Heart right ventricle (tissue), 16 donors: ENCODE results near the gene SAXO1. TPM values are rescaled to one million over a fixed set of nuclear protein-coding genes. Genes with fewer than 3 reads are reported as not detected.
A peak's percentile ranks its signal among the peaks of the same experiment; 100 is the strongest.

Source experiments
- ATAC-seq, 8 donors: fragments of 200-7000 bp; cut with Tn5 transposase; one replicate each; pipeline ENCODE4 v1.9.1; 2020; ENCODE audit warnings: mild to moderate bottlenecking in 8 of 8, moderate library complexity in 8 of 8, moderate number of reproducible peaks in 1 of 8
- DNase-seq, 2 donors: peaks; one replicate each; pipeline ENCODE4 v3.0.0-alpha.2; 2020
- H3K27ac ChIP-seq, 10 donors: fragments of 200-600 bp; sonication (generic) in 2 of 10; one replicate each; pipeline versions ENCODE4 v1.5.0 to v1.8.0; 2020 to 2022; ENCODE audit warnings: mild to moderate bottlenecking in 3 of 10
- H3K27me3 ChIP-seq, 7 donors: fragments of 200-600 bp; one replicate each; pipeline ENCODE4 v1.8.0; 2021 to 2022; ENCODE audit warnings: mild to moderate bottlenecking in 2 of 7
- H3K36me3 ChIP-seq, 9 donors: fragments of 200-600 bp; sonication (generic) in 1 of 9; one replicate each; pipeline versions ENCODE4 v1.5.0 to v1.8.0; 2020 to 2022; ENCODE audit warnings: mild to moderate bottlenecking in 2 of 9
- H3K4me1 ChIP-seq, 9 donors: fragments of 200-600 bp; sonication (generic) in 1 of 9; one replicate each; pipeline versions ENCODE4 v1.5.0 to v1.8.0; 2020 to 2022; ENCODE audit warnings: mild to moderate bottlenecking in 4 of 9
- H3K4me3 ChIP-seq, 10 donors: fragments of 200-600 bp; sonication (generic) in 2 of 10; one replicate each; pipeline versions ENCODE4 v1.5.0 to v1.8.0; 2020 to 2022; ENCODE audit warnings: mild to moderate bottlenecking in 7 of 10, moderate library complexity in 2 of 10
- H3K9me3 ChIP-seq, 11 donors: fragments of 200-600 bp in 10 of 11; sonication (generic) in 2 of 11; one replicate each; pipeline versions ENCODE4 v1.5.0 to v1.8.0; 2013 to 2022; ENCODE audit warnings: mild to moderate bottlenecking in 2 of 11, control low read depth in 1 of 11, moderate library complexity in 1 of 11
- WGBS, 2 donors: extraction: QIAGEN DNeasy Blood & Tissue Kit; methylation state at CpG; one replicate each; pipeline ENCODE4 v1.1.7; 2013; ENCODE audit warnings: inconsistent platforms in 1 of 2; 5-methylcytosine and 5-hydroxymethylcytosine counted together
- intact Hi-C, 10 donors: fragments of 100-400 bp; cut with DNase I; formaldehyde crosslinking; loops; one replicate each; pipeline versions ENCODE4 v1.11.1 to v1.14.2; 2022
- polyA plus RNA-seq, 2 donors: library from polyadenylated mRNA; stranded (reverse); fragments of 200-250 nt; gene quantifications; one replicate each; pipeline ENCODE4 v1.2.3, GENCODE V29; 2013
- total RNA-seq, 10 donors: library from RNA; stranded (reverse); fragmentation: NEBNext Ultra II Directional in 3 of 10; extraction: Animal tissue kit (Norgen Biotek cat#: 25700) in 3 of 10; gene quantifications; one replicate each; pipeline versions ENCODE4 v1.2.1 to v1.2.4, GENCODE V29; 2021 to 2023
- TF ChIP-seq, protein P1 (sequence below), 9 donors: fragments of 200-600 bp; sonication (generic) in 2 of 9; IDR thresholded peaks; one replicate each; pipeline versions ENCODE4 v1.5.0 to v1.8.0; 2021 to 2022; ENCODE audit warnings: antibody characterized with exemption in 9 of 9, mild to moderate bottlenecking in 5 of 9, moderate library complexity in 1 of 9
- donor health status: Arrhythmogenic right ventricular cardiomyopathy.
- donor health status: ischemic (EF 13 %, LVEDD 7.1; RV severe dilation, severe dysfunction).
- donor health status: healthy with polysubstance abuse.
- donor health status: DM: no; HTN: yes; CAD: no.
- donor health status: DM: no; HTN: no; CAD: no.
- donor health status: ischemic (EF 25% LVEDD 6.9; RV normal size, moderate dysfunction).
- donor health status: ischemic (EF 25% LVEDD 5.7; RV mildly dilated, moderate dysfunction).
- donor health status: healthy.
- donor health status: DM: yes; HTN: yes; CAD: no.
- donor health status: Ischemic cardiomyopathy.
- donor health status: ischemic (EF 35%, LVEDD 5.7; RV mildly dilated, moderate dysfunction).
- donor health status: nonischemic (EF 11% LVEDD 7.7; RV severe dilation, severe dysfunction).
- donor health status: DM: yes; HTN: yes; CAD: no.
- donor health status: PGD.
- donor health status: ischemic (EF 29% LVEDD 5.4; RV normal size, mild dysfunction).
- donor health status: nonischemic (EF 23%, LVEDD 6.1; RV moderate dilation, normal function).

The SAXO1 gene
- total and polyA plus RNA-seq, 12 donors: 0.06 TPM; not detected in 11

DNA sequence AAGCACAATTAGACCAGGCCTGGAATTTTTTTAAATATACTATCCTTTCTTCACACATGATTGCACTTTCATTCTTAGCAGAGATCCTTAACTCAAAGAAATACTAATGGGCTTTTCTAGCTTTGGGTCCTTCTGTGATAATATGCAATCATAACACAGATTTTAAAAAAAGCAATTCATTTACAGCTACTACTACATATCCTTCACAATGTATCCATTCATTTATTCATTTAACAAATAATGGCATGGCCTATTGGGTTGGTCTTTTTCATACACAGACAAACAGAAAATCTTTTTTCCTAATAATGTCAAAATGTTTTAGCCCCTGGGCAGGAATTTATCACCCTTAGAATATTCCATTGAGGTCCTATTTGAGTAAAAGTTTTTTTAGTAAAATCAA lies 47.0 kb downstream of the SAXO1 start:
- TF ChIP-seq, protein P1, sequence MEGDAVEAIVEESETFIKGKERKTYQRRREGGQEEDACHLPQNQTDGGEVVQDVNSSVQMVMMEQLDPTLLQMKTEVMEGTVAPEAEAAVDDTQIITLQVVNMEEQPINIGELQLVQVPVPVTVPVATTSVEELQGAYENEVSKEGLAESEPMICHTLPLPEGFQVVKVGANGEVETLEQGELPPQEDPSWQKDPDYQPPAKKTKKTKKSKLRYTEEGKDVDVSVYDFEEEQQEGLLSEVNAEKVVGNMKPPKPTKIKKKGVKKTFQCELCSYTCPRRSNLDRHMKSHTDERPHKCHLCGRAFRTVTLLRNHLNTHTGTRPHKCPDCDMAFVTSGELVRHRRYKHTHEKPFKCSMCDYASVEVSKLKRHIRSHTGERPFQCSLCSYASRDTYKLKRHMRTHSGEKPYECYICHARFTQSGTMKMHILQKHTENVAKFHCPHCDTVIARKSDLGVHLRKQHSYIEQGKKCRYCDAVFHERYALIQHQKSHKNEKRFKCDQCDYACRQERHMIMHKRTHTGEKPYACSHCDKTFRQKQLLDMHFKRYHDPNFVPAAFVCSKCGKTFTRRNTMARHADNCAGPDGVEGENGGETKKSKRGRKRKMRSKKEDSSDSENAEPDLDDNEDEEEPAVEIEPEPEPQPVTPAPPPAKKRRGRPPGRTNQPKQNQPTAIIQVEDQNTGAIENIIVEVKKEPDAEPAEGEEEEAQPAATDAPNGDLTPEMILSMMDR (IDR thresholded peaks at IDR 0.05): no peak
- Histone ChIP-seq H3K4me3 (no peak overlapping the region), H3K9me3 (peaks cover 0 to 18% (median 3%) of the 10 kb centered on the region in 11 donors), H3K36me3 (no peaks in the 10 kb centered on the region), H3K4me1 (peaks cover 0 to 13% (median 0%) of the 10 kb centered on the region in 9 donors), H3K27ac (no peak overlapping the region), H3K27me3 (no peaks in the 10 kb centered on the region)
- no peak for DNase-seq
- no peak for ATAC-seq
- intact Hi-C loops: loop anchor here in 1 of 10 donors (10.0 kb wide), 2 partner anchors 61 to 101 kb away; no protein-coding TSS in a partner anchor

DNA sequence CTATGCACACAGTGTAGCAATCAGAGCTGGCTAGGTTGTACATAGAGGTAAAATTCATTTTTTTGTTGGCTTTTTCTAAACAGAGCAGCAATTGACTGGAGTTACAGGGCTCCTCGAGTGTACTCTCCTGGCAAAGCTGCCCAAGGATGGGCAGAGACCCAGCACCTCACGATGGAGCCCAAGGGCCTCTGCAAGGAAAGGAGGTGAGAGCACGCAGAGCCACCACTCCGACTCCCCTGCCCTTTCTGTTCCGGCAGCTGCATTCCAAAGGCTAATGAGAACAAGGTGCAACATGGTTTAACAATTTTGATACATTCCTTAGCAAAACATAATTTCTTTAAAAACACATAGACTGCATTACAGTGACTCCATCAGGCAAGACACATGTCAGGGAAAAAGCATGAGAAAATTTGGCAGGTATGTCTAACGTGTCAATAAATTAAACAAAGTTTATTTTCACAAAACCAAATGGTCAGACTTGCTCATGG lies 47.5 kb downstream of the SAXO1 start:
- Histone ChIP-seq H3K4me3 (no peak overlapping the region), H3K9me3 (peaks cover 0 to 18% (median 3%) of the 10 kb centered on the region in 11 donors), H3K4me1 (peaks cover 0 to 18% (median 0%) of the 10 kb centered on the region in 9 donors), H3K27ac (no peak overlapping the region), H3K27me3 (no peaks in the 10 kb centered on the region), H3K36me3 (no peaks in the 10 kb centered on the region)
- no peak for DNase-seq
- TF ChIP-seq, protein P1 (IDR thresholded peaks at IDR 0.05): no peak
- 80 to 86% methylated on average over 6 of the region's 6 CpGs for WGBS, 2 donors
- intact Hi-C loops: loop anchor here in 1 of 10 donors (10.0 kb wide), 2 partner anchors 61 to 101 kb away; no protein-coding TSS in a partner anchor
- no peak for ATAC-seq

DNA sequence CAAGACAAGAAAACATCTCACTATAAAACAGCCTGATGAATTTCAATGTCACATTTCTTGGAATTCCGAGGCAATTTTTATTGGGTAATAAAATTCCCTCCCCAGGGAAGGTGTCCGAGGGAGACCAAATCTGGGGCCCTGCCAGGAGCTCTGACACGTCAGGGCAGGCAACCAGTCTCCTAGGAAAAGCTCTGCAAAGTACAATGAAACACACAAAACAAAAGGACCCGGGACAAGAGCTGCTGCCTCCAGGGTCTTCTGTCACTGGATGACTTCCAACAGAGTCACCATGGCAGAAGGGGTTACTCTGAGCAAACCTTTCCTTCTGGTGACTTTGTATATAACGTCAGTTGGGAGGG lies 50.8 kb downstream of the SAXO1 start:
- 65 to 71% methylated on average over 5 of the region's 5 CpGs for WGBS, 2 donors
- ATAC-seq: no peak
- no peak overlapping the region for H3K4me3 ChIP-seq
- DNase-seq: peak in 1 of 2 donors; percentile 33
- peaks cover 0 to 27% (median 6%) of the 10 kb centered on the region in 9 donors for H3K4me1 ChIP-seq
- intact Hi-C loops: loop anchor here in 1 of 10 donors (10.0 kb wide), 2 partner anchors 57 to 97 kb away; no protein-coding TSS in a partner anchor
- TF ChIP-seq, protein P1 (IDR thresholded peaks at IDR 0.05): no peak
- H3K27me3 ChIP-seq: no peaks in the 10 kb centered on the region
- H3K27ac ChIP-seq: no peak overlapping the region
- peaks cover 0 to 18% (median 3%) of the 10 kb centered on the region in 11 donors for H3K9me3 ChIP-seq
- H3K36me3 ChIP-seq: no peaks in the 10 kb centered on the region

DNA sequence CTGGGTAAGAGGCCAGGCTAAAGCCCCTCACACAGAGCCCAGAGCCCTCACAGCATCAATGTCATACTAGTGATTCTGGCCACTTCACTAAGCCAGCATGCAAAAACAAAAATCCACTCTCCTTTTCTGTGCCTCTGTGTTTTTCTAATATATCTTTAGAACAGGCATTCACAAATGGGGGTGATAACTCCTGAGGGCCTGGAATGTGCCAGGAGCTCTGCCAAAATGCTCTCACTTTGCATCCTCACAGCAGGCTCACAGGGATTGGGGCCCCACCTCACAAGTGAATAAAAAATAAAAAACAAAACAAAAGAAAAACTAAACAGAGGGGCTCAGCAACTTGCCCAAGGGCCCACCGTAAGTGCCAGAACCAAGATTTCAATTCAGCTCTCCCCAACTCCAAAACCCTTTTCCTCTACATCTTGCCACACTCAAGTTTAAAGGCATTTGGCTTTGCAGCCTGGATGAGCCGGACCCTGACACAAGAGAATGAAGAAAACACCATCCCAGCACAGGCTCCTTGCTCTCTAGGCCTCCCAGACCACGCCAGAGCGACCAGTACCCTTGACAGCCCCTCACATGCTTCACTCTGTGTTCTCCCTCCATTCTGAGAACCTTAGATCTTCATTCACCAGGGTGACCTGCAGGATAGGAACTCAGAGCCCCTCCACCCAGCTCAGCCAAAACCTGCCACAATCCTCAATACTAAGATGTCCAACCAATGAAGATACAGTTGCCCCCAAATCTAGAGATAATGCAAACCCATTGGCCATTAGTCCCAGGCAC lies 51.3 kb downstream of the SAXO1 start:
- Histone ChIP-seq H3K9me3 (peaks cover 0 to 18% (median 3%) of the 10 kb centered on the region in 11 donors), H3K4me1 (peaks cover 0 to 27% (median 6%) of the 10 kb centered on the region in 9 donors), H3K27ac (no peak overlapping the region), H3K36me3 (no peaks in the 10 kb centered on the region), H3K4me3 (no peak overlapping the region), H3K27me3 (no peaks in the 10 kb centered on the region)
- TF ChIP-seq, protein P1 (IDR thresholded peaks at IDR 0.05): no peak
- peak in 1 of 8 donors; percentile 57 for ATAC-seq
- intact Hi-C loops: loop anchor here in 1 of 10 donors (10.0 kb wide), 2 partner anchors 57 to 97 kb away; no protein-coding TSS in a partner anchor
- WGBS, 2 donors: 88 to 90% methylated on average over 4 of the region's 4 CpGs
- DNase-seq: no peak
